ENCODE measurements around the gene KCTD2. TPM values are rescaled to one million over a fixed set of nuclear protein-coding genes. Genes with fewer than 3 reads are reported as not detected.

The KCTD2 gene
- total and polyA plus RNA-seq, 9 donors, result 25.0 to 66.8 (median 50.2) TPM

DNA sequence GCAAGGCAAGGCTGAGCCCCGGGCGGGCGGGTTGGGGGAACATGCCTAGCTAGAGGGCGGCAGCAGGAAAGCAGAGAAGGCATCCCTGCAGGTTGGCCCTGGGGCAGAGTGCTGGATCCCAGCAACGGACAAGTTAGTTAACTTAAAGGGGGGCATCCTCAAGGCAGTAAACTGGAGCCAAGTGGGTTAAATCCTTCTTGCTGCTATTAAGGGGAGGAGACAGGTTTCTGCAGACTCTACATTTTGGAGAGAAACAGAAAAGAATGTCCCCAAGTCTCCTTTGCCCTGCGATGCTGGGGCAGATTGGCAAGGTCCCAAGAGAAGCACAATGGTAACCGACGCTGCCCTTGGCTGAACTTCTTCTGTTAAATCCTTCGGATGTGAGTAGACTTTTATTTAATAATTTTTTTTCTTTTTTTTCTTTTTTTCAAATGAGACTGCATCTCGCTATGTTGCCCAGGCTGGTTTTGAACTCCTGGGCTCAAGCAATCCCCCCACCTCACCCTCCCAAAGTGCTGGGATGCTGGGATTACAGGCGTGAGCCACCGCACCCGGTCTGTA, 14.2 kb upstream of the KCTD2 start:
- Histone ChIP-seq H3K27ac (peak overlapping the region; percentile 41 to 89), H3K4me3 (peak overlapping the region; percentile 78), H3K9me3 (no peaks in the 10 kb centered on the region), H3K36me3 (no peaks in the 10 kb centered on the region), H3K4me1 (ENCODE audit: insufficient read depth) (peaks cover 2% of the 10 kb centered on the region), H3K27me3 (no peaks in the 10 kb centered on the region)
- intact Hi-C loops (cut with DNase I), result loop anchor here in 1 of 4 donors (10.0 kb wide), 1 partner anchor 48 kb away; the partner anchor contains the start of gene CDR2L
- 1 to 2% (median 1%) methylated on average over 13 of the region's 13 CpGs for whole genome bisulfite sequencing, 3 donors
- peak; percentile 31 to 55 (median 47) for DNase-seq
- no peak for TF ChIP-seq POLR2A (IDR thresholded peaks at IDR 0.05)
- TF ChIP-seq, protein P1, sequence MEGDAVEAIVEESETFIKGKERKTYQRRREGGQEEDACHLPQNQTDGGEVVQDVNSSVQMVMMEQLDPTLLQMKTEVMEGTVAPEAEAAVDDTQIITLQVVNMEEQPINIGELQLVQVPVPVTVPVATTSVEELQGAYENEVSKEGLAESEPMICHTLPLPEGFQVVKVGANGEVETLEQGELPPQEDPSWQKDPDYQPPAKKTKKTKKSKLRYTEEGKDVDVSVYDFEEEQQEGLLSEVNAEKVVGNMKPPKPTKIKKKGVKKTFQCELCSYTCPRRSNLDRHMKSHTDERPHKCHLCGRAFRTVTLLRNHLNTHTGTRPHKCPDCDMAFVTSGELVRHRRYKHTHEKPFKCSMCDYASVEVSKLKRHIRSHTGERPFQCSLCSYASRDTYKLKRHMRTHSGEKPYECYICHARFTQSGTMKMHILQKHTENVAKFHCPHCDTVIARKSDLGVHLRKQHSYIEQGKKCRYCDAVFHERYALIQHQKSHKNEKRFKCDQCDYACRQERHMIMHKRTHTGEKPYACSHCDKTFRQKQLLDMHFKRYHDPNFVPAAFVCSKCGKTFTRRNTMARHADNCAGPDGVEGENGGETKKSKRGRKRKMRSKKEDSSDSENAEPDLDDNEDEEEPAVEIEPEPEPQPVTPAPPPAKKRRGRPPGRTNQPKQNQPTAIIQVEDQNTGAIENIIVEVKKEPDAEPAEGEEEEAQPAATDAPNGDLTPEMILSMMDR (IDR thresholded peaks at IDR 0.05), result no peak
- no peak for TF ChIP-seq EP300 (IDR thresholded peaks at IDR 0.05)

DNA sequence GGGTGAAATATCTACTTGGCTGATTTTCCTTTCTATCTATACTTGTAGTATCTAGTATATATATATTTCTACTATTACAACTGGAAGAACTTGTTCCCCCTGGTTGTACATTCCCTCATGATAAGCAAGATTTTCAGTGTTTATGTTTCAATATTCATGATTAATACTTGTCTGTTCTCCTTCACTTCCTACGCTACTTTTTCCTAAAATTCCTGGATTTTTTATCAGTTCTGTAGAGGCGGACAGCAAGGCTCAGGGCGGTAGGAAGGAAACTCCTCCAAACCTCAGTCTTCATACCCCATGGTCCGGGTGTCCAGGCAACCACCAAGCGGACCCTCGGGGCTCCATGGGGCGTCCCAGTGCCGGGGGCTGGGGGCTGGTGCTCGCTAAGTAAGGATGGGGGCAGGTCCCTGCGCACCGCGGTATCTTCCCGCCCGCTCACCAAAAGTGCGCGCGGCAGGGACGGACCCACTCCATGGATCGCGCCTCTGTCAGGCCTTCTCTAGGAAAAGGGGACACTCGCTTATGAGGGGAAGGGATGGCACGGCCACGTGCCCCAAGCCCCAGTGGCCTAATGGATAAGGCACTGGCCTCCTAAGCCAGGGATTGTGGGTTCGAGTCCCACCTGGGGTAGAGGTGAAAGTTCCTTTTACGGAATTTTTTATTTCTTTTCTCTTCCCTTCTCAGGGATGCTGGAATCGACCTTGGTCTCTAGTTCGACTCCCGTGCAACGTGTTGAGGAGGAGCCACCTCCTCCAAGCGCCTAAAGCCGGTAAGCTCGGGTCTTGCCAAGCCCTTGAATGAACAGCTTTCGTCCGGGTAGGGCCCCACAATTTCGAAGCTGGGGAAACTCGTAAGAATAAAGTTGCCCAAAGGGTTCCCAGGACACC, 13.4 kb upstream of the KCTD2 start:
- peaks cover 2% of the 10 kb centered on the region for H3K4me1 ChIP-seq (ENCODE audit: insufficient read depth)
- TF ChIP-seq POLR2A (IDR thresholded peaks at IDR 0.05) (no peak), EP300 (IDR thresholded peaks at IDR 0.05) (no peak)
- TF ChIP-seq, protein P1 (IDR thresholded peaks at IDR 0.05), result no peak

DNA sequence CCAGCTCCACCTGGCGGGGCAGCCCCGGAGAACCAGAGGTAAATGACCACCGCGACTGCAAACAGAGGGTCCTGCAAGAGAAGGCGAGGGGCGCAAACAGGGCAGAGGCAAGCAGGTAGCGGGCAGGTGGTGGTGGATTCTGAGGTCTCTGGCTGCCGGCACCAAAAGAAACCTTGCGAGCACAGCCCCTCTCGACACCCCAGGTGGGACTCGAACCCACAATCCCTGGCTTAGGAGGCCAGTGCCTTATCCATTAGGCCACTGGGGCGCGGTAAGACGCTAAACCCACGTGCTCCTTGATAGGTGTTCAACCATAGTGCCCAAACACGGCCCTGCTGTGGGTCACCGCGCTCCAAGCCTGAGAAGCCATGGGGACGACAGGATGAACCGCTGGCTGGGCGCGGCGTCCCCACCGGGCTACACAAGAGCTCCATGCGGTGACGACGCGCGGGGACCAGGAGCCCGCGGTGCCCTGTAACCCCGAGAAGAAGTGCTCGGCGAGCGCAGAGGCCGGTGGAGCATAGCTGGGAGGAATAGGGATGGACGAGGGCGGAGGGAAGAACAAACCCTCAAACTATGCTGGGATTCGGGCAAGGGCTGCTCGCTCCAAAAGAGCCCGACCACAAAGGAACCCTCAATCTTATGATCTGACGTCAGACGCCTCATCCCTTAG, 12.7 kb upstream of the KCTD2 start:
- H3K4me1 ChIP-seq (ENCODE audit: insufficient read depth), result peaks cover 2% of the 10 kb centered on the region
- H3K9me3 ChIP-seq, result no peaks in the 10 kb centered on the region
- TF ChIP-seq EP300 (IDR thresholded peaks at IDR 0.05) (no peak), POLR2A (IDR thresholded peaks at IDR 0.05) (no peak)
- TF ChIP-seq, protein P1 (IDR thresholded peaks at IDR 0.05), result peak in 2 of 3 donors; percentile 22 to 37
- peak overlapping the region; percentile 89 to 91 for H3K27ac ChIP-seq
- intact Hi-C loops (cut with DNase I), result loop anchor here in 1 of 4 donors (10.0 kb wide), 1 partner anchor 50 kb away; the partner anchor contains the start of gene CDR2L
- H3K36me3 ChIP-seq, result no peaks in the 10 kb centered on the region
- H3K27me3 ChIP-seq, result no peaks in the 10 kb centered on the region
- DNase-seq, result peak; percentile 88 to 94 (median 94)
- H3K4me3 ChIP-seq, result peak overlapping the region; percentile 78
- 0% methylated on average over 37 to 43 of the region's 43 CpGs for WGBS, 3 donors

More for the DNA sequence above, 13.4 kb upstream of the KCTD2 start:
- 0% methylated on average over 36 of the region's 36 CpGs for WGBS, 3 donors
- intact Hi-C loops (cut with DNase I), result loop anchor here in 1 of 4 donors (10.0 kb wide), 1 partner anchor 49 kb away; the partner anchor contains the start of gene CDR2L
- peak overlapping the region; percentile 89 to 91 for H3K27ac ChIP-seq
- H3K27me3 ChIP-seq, result no peaks in the 10 kb centered on the region
- H3K4me3 ChIP-seq, result peak overlapping the region; percentile 78
- DNase-seq, result peak; percentile 94 to 98 (median 97)
- H3K9me3 ChIP-seq, result no peaks in the 10 kb centered on the region
- no peaks in the 10 kb centered on the region for H3K36me3 ChIP-seq

DNA sequence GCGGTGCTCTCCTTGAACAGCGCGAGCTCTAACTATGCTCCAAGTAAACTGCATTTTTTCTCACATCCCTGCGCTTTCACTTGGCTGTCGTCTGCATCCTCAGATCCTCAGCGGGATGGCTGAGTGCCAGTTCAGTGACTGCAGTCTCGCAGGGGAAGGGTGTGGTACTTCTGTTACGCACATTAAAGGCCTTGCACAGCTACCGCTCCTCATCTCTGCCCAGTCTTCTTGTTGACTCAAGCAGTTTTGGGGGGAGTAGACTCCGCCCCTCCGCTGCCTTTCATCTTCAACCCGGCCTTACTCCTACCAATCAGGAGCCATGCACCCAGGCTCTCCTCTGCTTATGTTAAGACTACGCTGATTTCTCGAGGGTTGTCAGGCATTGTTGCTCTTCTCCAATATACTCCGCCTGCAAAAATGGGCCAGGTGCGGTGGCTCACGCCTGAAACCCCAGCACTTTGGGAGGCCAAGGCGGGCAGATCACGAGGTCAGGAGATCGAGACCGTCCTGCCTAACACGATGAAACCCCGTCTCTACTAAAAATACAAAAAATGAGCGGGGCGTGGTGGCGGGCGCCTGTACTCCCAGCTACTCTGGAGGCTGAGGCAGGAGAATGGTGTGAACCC, 10.3 kb upstream of the KCTD2 start:
- Histone ChIP-seq H3K9me3 (no peaks in the 10 kb centered on the region), H3K27ac (peak overlapping the region in 1 of 2 donors; percentile 22), H3K27me3 (no peaks in the 10 kb centered on the region), H3K4me3 (no peak overlapping the region), H3K36me3 (no peaks in the 10 kb centered on the region), H3K4me1 (ENCODE audit: insufficient read depth) (peaks cover 2% of the 10 kb centered on the region)
- DNase-seq, result peak; percentile 68 to 83 (median 73)
- intact Hi-C loops (cut with DNase I), result loop anchor here in 1 of 4 donors (10.0 kb wide), 1 partner anchor 52 kb away; the partner anchor contains the start of gene CDR2L
- TF ChIP-seq, protein P1 (IDR thresholded peaks at IDR 0.05), result no peak
- TF ChIP-seq POLR2A (IDR thresholded peaks at IDR 0.05) (no peak), EP300 (IDR thresholded peaks at IDR 0.05) (no peak)
- WGBS, 3 donors, result 65 to 71% (median 71%) methylated on average over 27 of the region's 27 CpGs
